A549 (cell line): Measurements from ENCODE around the gene LMNTD1. TPM values are rescaled to one million over a fixed set of nuclear protein-coding genes. Genes with fewer than 3 reads are reported as not detected.

Source experiments
- ATAC-seq, 2 experiments: fragments of 200-7000 bp in 1 of 2; fragments of >200 bp in 1 of 2; cut with Nextera tagmentation in 1 of 2; cut with Tn5 transposase in 1 of 2; 3 replicates each; pipeline versions ENCODE4 v1.8.0 to v1.9.1; 2018 to 2020; ENCODE audit warnings: mild to moderate bottlenecking in 1 of 2, moderate library complexity in 1 of 2
- CTCF ChIA-PET: fragments of 300-600 bp; sonication (Branson Sonifier 250); formaldehyde crosslinking; extraction: SDS; loops from one replicate; lab custom pipeline; 2021; ENCODE audit warnings: antibody characterized with exemption, inconsistent platforms; lab: Yijun Ruan, JAX
- POLR2A ChIA-PET: fragments of 350-600 bp; formaldehyde crosslinking; extraction: SDS; loops from one replicate; lab custom pipeline; 2021; ENCODE audit warnings: antibody characterized with exemption, inconsistent platforms; lab: Yijun Ruan, JAX
- DNase-seq, 2 experiments: peaks; one replicate each; pipeline versions ENCODE4 v3.0.0 to v3.0.0-alpha.2; 2011 to 2016; ENCODE audit warnings: low read depth in 1 of 2, low spot score in 1 of 2
- FAIRE-seq: peaks from 2 replicates; lab custom pipeline; 2011; peaks lifted over from hg19 to GRCh38; lab: Jason Lieb, UNC
- H3K27ac ChIP-seq, 2 experiments: fragments of >200 bp; sonication (Bioruptor Twin); formaldehyde crosslinking; 3 replicates each; pipeline ENCODE4 v1.5.1; 2016 to 2017
- H3K4me1 ChIP-seq: fragments of >200 bp; sonication (Bioruptor Twin); formaldehyde crosslinking; 3 replicates; pipeline ENCODE4 v1.6.1; 2016
- H3K4me2 ChIP-seq: fragments of >200 bp; sonication (Bioruptor Twin); formaldehyde crosslinking; 3 replicates; pipeline ENCODE4 v1.6.1; 2016
- H3K4me3 ChIP-seq: fragments of >200 bp; sonication (Bioruptor Twin); formaldehyde crosslinking; 3 replicates; pipeline ENCODE4 v1.5.1; 2016
- H3K9me3 ChIP-seq: fragments of >200 bp; sonication (Bioruptor Twin); formaldehyde crosslinking; 3 replicates; pipeline ENCODE4 v1.6.1; 2016
- BCL3 ChIP-seq: fragments of >200 bp; sonication (Bioruptor Twin); formaldehyde crosslinking; IDR thresholded peaks from 3 replicates; pipeline ENCODE4 v1.6.1; 2016
- CEBPB ChIP-seq, 2 experiments: fragments of >200 bp in 1 of 2; sonication (Bioruptor Twin) in 1 of 2; formaldehyde crosslinking in 1 of 2; IDR thresholded peaks; 2 replicates each; pipeline ENCODE4 v1.6.1; 2012 to 2016
- CTCF ChIP-seq: fragments of >200 bp; sonication (Bioruptor Twin); formaldehyde crosslinking; IDR thresholded peaks from 3 replicates; pipeline ENCODE4 v1.5.1; 2016
- E2F6 ChIP-seq: IDR thresholded peaks from 2 replicates; pipeline ENCODE4 v1.6.1; 2012; ENCODE audit warnings: low read depth, borderline replicate concordance
- ESRRA ChIP-seq: fragments of 150-350 bp; IDR thresholded peaks from 2 replicates; pipeline ENCODE4 v1.6.1; 2014; ENCODE audit warnings: mild to moderate bottlenecking, low read length, borderline replicate concordance
- FOSL2 ChIP-seq, 2 experiments: fragments of 450-650 bp in 1 of 2; fragments of >200 bp in 1 of 2; sonication (Bioruptor Twin) in 1 of 2; formaldehyde crosslinking; IDR thresholded peaks; 2 replicates each; pipeline versions ENCODE4 v1.5.0 to v1.6.1; 2016 to 2020; ENCODE audit warnings: mild to moderate bottlenecking in 1 of 2, moderate library complexity in 1 of 2
- FOXS1 ChIP-seq: fragments of 250-450 bp; sonication (Bioruptor Pico); IDR thresholded peaks from 2 replicates; pipeline ENCODE4 v1.5.0; 2020; ENCODE audit warnings: mild to moderate bottlenecking, moderate library complexity
- HES2 ChIP-seq: fragments of >200 bp; sonication (Bioruptor Twin); formaldehyde crosslinking; IDR thresholded peaks from 2 replicates; pipeline ENCODE4 v1.6.1; 2016
- HEYL ChIP-seq: fragments of 250-450 bp; sonication (Bioruptor Pico); IDR thresholded peaks from 2 replicates; pipeline ENCODE4 v1.8.0; 2021; ENCODE audit warnings: mild to moderate bottlenecking, moderate library complexity
- HOXB5 ChIP-seq: fragments of 250-450 bp; sonication (Bioruptor Pico); IDR thresholded peaks from 2 replicates; pipeline ENCODE4 v1.5.0; 2020; ENCODE audit warnings: mild to moderate bottlenecking, moderate library complexity
- MAFK ChIP-seq: fragments of 450-650 bp; IDR thresholded peaks from 2 replicates; pipeline ENCODE4 v1.6.1; 2014; ENCODE audit not compliant: partially characterized antibody
- MAX ChIP-seq: IDR thresholded peaks from 2 replicates; pipeline ENCODE4 v1.6.1; 2012
- PBX3 ChIP-seq: IDR thresholded peaks from 2 replicates; pipeline ENCODE4 v1.6.1; 2012
- PHF8 ChIP-seq: fragments of 200-600 bp; sonication (generic); IDR thresholded peaks from 2 replicates; pipeline ENCODE4 v1.6.1; 2016; ENCODE audit warnings: low read depth, mild to moderate bottlenecking, antibody characterized with exemption, moderate library complexity, borderline replicate concordance
- POLR2A ChIP-seq: IDR thresholded peaks from 2 replicates; pipeline ENCODE4 v1.6.1; 2012; ENCODE audit warnings: mild to moderate bottlenecking, low read length
- POLR2AphosphoS2 ChIP-seq: conservative IDR thresholded peaks from 2 replicates; pipeline ENCODE4 v1.6.1; 2012; ENCODE audit warnings: low read length, improper control_type of control experiment, inconsistent platforms
- RAD21 ChIP-seq, 2 experiments: fragments of >200 bp in 1 of 2; sonication (Bioruptor Twin) in 1 of 2; formaldehyde crosslinking in 1 of 2; IDR thresholded peaks in 1 of 2; conservative IDR thresholded peaks in 1 of 2; 2 replicates in 1 of 2; 3 replicates in 1 of 2; pipeline ENCODE4 v1.6.1; 2012 to 2018; ENCODE audit warnings: inconsistent platforms in 1 of 2
- RCOR1 ChIP-seq: fragments of 150-350 bp; IDR thresholded peaks from 2 replicates; pipeline ENCODE4 v1.6.1; 2014; ENCODE audit warnings: antibody characterized with exemption, low read length, low read depth
- REST ChIP-seq: fragments of 200-600 bp; sonication (generic); IDR thresholded peaks from 2 replicates; pipeline ENCODE4 v1.6.1; 2016; ENCODE audit warnings: antibody characterized with exemption, mild to moderate bottlenecking, moderate library complexity
- RFX5 ChIP-seq: fragments of 450-650 bp; IDR thresholded peaks from 2 replicates; pipeline ENCODE4 v1.7.1; 2014; ENCODE audit warnings: antibody characterized with exemption, mild to moderate bottlenecking, moderate library complexity
- RNF2 ChIP-seq: fragments of 200-600 bp; sonication (generic); IDR thresholded peaks from 2 replicates; pipeline ENCODE4 v1.6.1; 2016; ENCODE audit warnings: low read depth, mild to moderate bottlenecking, antibody characterized with exemption, moderate library complexity, borderline replicate concordance
- TP53 ChIP-seq: fragments of 250-450 bp; sonication (Bioruptor Pico); IDR thresholded peaks from 2 replicates; pipeline ENCODE4 v1.5.0; 2021; ENCODE audit warnings: mild to moderate bottlenecking, moderate library complexity
- WGBS: methylation state at CpG from one replicate; pipeline ENCODE4 v1.1.6; 2017; ENCODE audit errors: missing lambda C conversion rate; 5-methylcytosine and 5-hydroxymethylcytosine counted together
- polyA plus RNA-seq, 4 experiments: library from polyadenylated mRNA; depleted of rRNA in 3 of 4; stranded (reverse); fragments of >200 nt; fragmentation: RNase III in 1 of 4; extraction: RNeasy Plus Mini Kit Qiagen cat#74134 plus additional on column Dnase treatment in 1 of 4; gene quantifications; 2 replicates in 3 of 4; 3 replicates in 1 of 4; pipeline ENCODE4 v1.2.3, GENCODE V29; 2011 to 2017

LMNTD1 gene
- polyA plus RNA-seq, 2 of the 4 experiments (the other 2 are of a cell fraction): not detected

- ATAC-seq (no peak), DNase-seq (no peak), FAIRE-seq (no peak)
- Histone ChIP-seq H3K4me3 (no peak overlapping the region), H3K4me2 (no peak overlapping the region)
- POLR2A ChIA-PET: no interaction called here
- WGBS: 72% methylated on average over 5 of the region's 5 CpGs
- TF ChIP-seq POLR2AphosphoS2 (no peak), RAD21 (conservative IDR thresholded peaks at IDR 0.05 in 1 of 2, IDR thresholded peaks at IDR 0.05 in 1 of 2) (no peak), FOSL2 (IDR thresholded peaks at IDR 0.05) (no peak), FOSL2 (CRISPR knock-in tag; IDR thresholded peaks at IDR 0.05) (no peak), CTCF (no peak), RCOR1 (no peak)
- TF ChIP-seq, all 56 proteins: peak for 0
- no peaks in the 10 kb centered on the region for H3K4me1 ChIP-seq
- no peaks in the 10 kb centered on the region for H3K9me3 ChIP-seq
- CTCF ChIA-PET: interaction anchor here (1.0 kb wide), 1 partner anchor 17 kb away, joined by 3 read pairs; no protein-coding TSS in a partner anchor
- H3K27ac ChIP-seq: no peak overlapping the region
These were observed 75.9 kb downstream of the LMNTD1 start for GRCh38 chr12:25477217-25477616.

- ChIA-PET CTCF (no interaction called here), POLR2A (no interaction called here)
- FAIRE-seq: no peak
- ATAC-seq: no peak
- no peak overlapping the region for H3K4me2 ChIP-seq
- no peak overlapping the region for H3K27ac ChIP-seq
- H3K4me1 ChIP-seq: no peaks in the 10 kb centered on the region
- H3K4me3 ChIP-seq: no peak overlapping the region
- no peaks in the 10 kb centered on the region for H3K9me3 ChIP-seq
- TF ChIP-seq MAFK: no peak
- no peak for TF ChIP-seq POLR2AphosphoS2
- no peak for TF ChIP-seq REST
- TF ChIP-seq BCL3: no peak
- no peak for TF ChIP-seq HES2
- TF ChIP-seq ESRRA: no peak
- TF ChIP-seq MAX: no peak
- no peak for TF ChIP-seq POLR2A
- TF ChIP-seq PHF8: no peak
- TF ChIP-seq FOXS1 (CRISPR knock-in tag): no peak
- TF ChIP-seq FOSL2 (IDR thresholded peaks at IDR 0.05): no peak
- TF ChIP-seq FOSL2 (CRISPR knock-in tag; IDR thresholded peaks at IDR 0.05): no peak
- no peak for TF ChIP-seq HOXB5 (CRISPR knock-in tag)
- TF ChIP-seq CEBPB (IDR thresholded peaks at IDR 0.05): no peak
- no peak for DNase-seq
These were observed 80.6 kb downstream of the LMNTD1 start for GRCh38 chr12:25472453-25472852.

GRCh38 chr12:25469861-25470260 lies 83.2 kb downstream of the LMNTD1 start:
- Histone ChIP-seq H3K9me3 (no peaks in the 10 kb centered on the region), H3K27ac (no peak overlapping the region), H3K4me3 (no peak overlapping the region), H3K4me2 (no peak overlapping the region), H3K4me1 (no peaks in the 10 kb centered on the region)
- no peak for ATAC-seq
- no peak for FAIRE-seq
- CTCF ChIA-PET: no interaction called here
- POLR2A ChIA-PET: no interaction called here
- 20% methylated on average over 2 of the region's 2 CpGs for WGBS
- no peak for DNase-seq
- TF ChIP-seq RNF2 (no peak), RFX5 (no peak), E2F6 (no peak), CTCF (no peak), TP53 (CRISPR knock-in tag) (no peak), PBX3 (no peak), POLR2A (no peak), HEYL (CRISPR knock-in tag) (no peak), FOSL2 (IDR thresholded peaks at IDR 0.05) (no peak), FOSL2 (CRISPR knock-in tag; IDR thresholded peaks at IDR 0.05) (no peak), CEBPB (IDR thresholded peaks at IDR 0.05) (no peak)
